Measurements from ENCODE around the gene NECAP2. TPM values are rescaled to one million over a fixed set of nuclear protein-coding genes. Genes with fewer than 3 reads are reported as not detected.
"Not testable (repeated sequence)": the region's sequence is repeated elsewhere in the genome, so short reads cannot be mapped to it uniquely, and the experiment has no call there.

Gene NECAP2
- total RNA-seq, 3 donors from 2014 or later (not counting 1 experiment from before 2014, with no cell fraction given) = 62.1 to 73.1 (median 73.0) TPM

DNA sequence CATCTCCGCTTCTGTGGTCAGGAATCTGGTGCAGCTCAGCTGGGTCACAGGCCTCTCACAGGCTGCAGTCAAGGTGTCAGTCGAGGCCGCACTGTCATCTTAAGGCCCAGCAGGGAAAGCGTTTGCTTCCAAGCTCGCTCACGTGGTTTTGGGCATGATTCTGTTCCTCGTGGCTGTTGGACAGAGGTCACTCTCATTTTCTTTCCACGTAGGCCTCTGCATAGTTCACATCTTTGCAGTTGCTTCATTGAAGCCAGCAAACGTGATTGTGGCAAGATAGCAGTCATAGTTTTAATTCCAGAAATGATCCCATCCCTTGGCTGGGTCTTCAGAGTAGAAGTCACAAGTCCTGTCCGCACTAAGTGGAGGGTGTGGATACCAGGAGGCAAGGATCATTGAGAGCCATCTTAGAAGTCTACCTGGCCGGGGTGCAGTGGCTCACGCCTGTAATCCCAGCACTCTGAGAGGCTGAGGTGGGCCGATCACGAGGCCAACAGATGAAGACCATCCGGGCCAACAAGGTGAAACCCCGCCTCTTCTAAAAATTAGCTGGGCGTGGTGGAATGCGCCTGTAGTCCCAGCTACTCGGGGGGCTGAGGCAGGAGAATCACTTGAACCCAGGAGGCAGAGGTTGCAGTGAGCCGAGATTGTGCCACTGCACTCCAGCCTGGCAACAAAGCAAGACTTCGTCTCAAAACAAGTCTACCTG lies 24.5 kb downstream of the NECAP2 start:
- Histone ChIP-seq H3K27ac (ENCODE audit: low read length) (no peak overlapping the region), H3K4me3 (ENCODE audit: low read length) (no peak overlapping the region), H3K9me3 (ENCODE audit: control insufficient read depth, insufficient read depth, low read length) (no peaks in the 10 kb centered on the region), H3K36me3 (ENCODE audit: control insufficient read depth, insufficient read depth, low read length) (peaks cover 26% of the 10 kb centered on the region), H3K27me3 (ENCODE audit: control insufficient read depth, insufficient read depth, low read length) (no peaks in the 10 kb centered on the region), H3K4me1 (ENCODE audit: control insufficient read depth, insufficient read depth, low read length) (no peaks in the 10 kb centered on the region)
- Mint-ChIP-seq H3K4me3 (no peak overlapping the region), H3K36me3 (no peaks in the 10 kb centered on the region), H3K27ac (no peak overlapping the region), H3K4me1 (no peaks in the 10 kb centered on the region), H3K27me3 (ENCODE audit: low read depth in 2 of 2) (no peaks in the 10 kb centered on the region), H3K9me3 (no peaks in the 10 kb centered on the region)
- WGBS (ENCODE audit: insufficient coverage) = 96% methylated on average over 21 of the region's 21 CpGs
- no peak for ATAC-seq
- no peak for DNase-seq
- intact Hi-C loops (cut with micrococcal nuclease) = no loop called here
- TF ChIP-seq, protein P1, sequence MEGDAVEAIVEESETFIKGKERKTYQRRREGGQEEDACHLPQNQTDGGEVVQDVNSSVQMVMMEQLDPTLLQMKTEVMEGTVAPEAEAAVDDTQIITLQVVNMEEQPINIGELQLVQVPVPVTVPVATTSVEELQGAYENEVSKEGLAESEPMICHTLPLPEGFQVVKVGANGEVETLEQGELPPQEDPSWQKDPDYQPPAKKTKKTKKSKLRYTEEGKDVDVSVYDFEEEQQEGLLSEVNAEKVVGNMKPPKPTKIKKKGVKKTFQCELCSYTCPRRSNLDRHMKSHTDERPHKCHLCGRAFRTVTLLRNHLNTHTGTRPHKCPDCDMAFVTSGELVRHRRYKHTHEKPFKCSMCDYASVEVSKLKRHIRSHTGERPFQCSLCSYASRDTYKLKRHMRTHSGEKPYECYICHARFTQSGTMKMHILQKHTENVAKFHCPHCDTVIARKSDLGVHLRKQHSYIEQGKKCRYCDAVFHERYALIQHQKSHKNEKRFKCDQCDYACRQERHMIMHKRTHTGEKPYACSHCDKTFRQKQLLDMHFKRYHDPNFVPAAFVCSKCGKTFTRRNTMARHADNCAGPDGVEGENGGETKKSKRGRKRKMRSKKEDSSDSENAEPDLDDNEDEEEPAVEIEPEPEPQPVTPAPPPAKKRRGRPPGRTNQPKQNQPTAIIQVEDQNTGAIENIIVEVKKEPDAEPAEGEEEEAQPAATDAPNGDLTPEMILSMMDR (IDR thresholded peaks at IDR 0.05) = no peak

DNA sequence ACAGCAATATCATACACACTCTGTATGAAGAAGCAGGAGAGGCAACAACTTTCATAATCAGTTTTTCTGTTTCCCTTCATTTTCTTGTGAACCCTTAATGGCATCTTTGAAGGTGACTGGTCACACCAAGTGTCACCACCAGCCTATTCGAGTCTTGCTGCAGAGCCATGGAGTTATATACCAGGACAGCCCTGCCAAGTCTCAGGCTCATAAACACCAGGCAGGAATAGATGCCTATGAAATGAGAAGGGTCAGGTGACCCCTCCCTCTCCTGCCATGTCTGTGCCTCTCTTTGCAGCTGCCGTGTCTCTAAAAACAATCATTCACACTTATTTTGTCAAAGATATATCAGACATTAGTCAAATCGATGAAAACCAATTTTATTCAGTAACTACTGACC lies 28.0 kb downstream of the NECAP2 start:
- H3K4me1 Mint-ChIP-seq = peaks cover 0 to 7% of the 10 kb centered on the region in 2 donors
- Histone ChIP-seq H3K27me3 (ENCODE audit: control insufficient read depth, insufficient read depth, low read length) (no peaks in the 10 kb centered on the region), H3K4me3 (ENCODE audit: low read length) (no peak overlapping the region), H3K27ac (ENCODE audit: low read length) (no peak overlapping the region), H3K9me3 (ENCODE audit: control insufficient read depth, insufficient read depth, low read length) (no peaks in the 10 kb centered on the region), H3K36me3 (ENCODE audit: control insufficient read depth, insufficient read depth, low read length) (peaks cover 12% of the 10 kb centered on the region), H3K4me1 (ENCODE audit: control insufficient read depth, insufficient read depth, low read length) (no peaks in the 10 kb centered on the region)
- no peak overlapping the region for H3K4me3 Mint-ChIP-seq
- H3K9me3 Mint-ChIP-seq = no peaks in the 10 kb centered on the region
- H3K36me3 Mint-ChIP-seq = peaks cover 12% of the 10 kb centered on the region
- TF ChIP-seq, protein P1 (IDR thresholded peaks at IDR 0.05) = no peak
- no peak for DNase-seq
- intact Hi-C loops (cut with micrococcal nuclease) = no loop called here
- WGBS (ENCODE audit: insufficient coverage) = 85% methylated on average over 3 of the region's 3 CpGs
- no peak for ATAC-seq
- H3K27ac Mint-ChIP-seq = no peak overlapping the region
- no peaks in the 10 kb centered on the region for H3K27me3 Mint-ChIP-seq (ENCODE audit: low read depth in 2 of 2)

DNA sequence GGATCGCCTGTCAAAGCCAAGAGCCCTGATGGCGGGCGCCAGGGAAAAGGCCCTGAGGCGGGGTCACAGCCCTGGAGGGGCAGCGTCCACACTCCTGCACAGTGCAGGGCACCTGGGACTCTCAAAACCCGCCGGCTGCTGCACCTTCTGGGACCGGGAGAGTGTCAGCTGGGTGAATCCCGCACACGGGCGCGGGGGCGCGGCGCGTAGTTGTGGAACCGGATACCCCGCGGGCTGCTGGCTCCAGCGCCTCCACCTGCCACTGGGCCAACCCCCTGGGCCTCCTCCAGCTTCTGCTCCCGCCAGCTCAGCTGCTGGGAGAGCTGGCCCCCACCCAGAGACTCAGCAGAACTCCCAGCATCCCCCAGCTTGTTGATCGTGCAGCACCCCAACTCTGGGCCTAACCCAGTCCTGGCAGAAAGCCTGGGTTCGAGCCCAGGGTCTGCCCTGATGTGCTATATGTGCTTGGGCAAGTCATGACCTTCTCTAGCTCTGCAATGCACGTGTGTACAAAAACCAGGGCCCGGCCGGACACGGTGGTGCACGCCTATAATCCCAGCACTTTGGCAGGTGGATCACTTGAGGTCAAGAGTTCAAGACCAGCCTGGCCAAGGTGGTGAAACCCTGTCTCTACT lies 33.8 kb downstream of the NECAP2 start:
- H3K9me3 ChIP-seq (ENCODE audit: control insufficient read depth, insufficient read depth, low read length) = no peaks in the 10 kb centered on the region
- no peaks in the 10 kb centered on the region for H3K9me3 Mint-ChIP-seq
- peaks cover 17% of the 10 kb centered on the region for H3K36me3 Mint-ChIP-seq

DNA sequence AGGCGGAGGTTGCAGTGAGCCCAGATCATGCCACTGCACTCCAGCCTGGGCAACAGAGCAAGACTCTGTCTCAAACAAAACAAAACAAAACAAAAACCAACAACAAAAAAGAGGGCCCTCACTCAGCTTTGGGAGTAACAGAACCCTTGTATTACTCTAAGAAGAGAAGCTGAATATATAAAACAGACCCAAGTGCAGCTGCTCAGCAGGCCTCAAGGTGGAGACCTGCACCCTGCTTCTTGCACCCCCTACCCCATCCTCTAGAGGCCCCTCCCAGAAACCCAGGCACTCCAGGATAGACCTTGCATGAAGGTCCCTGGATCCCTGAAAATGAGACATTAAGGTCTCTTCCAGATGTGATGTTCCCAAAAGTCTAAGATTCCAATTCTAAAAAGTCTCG lies 34.4 kb downstream of the NECAP2 start:
- H3K27ac Mint-ChIP-seq; H3K4me1 ChIP-seq (ENCODE audit: control insufficient read depth, insufficient read depth, low read length); H3K9me3 ChIP-seq (ENCODE audit: control insufficient read depth, insufficient read depth, low read length); H3K4me1 Mint-ChIP-seq; H3K4me3 ChIP-seq (ENCODE audit: low read length); H3K27me3 ChIP-seq (ENCODE audit: control insufficient read depth, insufficient read depth, low read length); H3K27me3 Mint-ChIP-seq (ENCODE audit: low read depth in 2 of 2); DNase-seq; H3K9me3 Mint-ChIP-seq; H3K4me3 Mint-ChIP-seq; ATAC-seq; H3K27ac ChIP-seq (ENCODE audit: low read length); intact Hi-C loops (cut with micrococcal nuclease): not testable (repeated sequence)
- WGBS (ENCODE audit: insufficient coverage) = no CpG with 5 or more reads among the region's 2 CpGs
- H3K36me3 Mint-ChIP-seq = peaks cover 17% of the 10 kb centered on the region
- peaks cover 39% of the 10 kb centered on the region for H3K36me3 ChIP-seq (ENCODE audit: control insufficient read depth, insufficient read depth, low read length)

More for the DNA sequence above, 33.8 kb downstream of the NECAP2 start:
- WGBS (ENCODE audit: insufficient coverage) = 98% methylated on average over 28 of the region's 28 CpGs
- no peak overlapping the region for H3K4me3 Mint-ChIP-seq
- Histone ChIP-seq H3K4me1 (ENCODE audit: control insufficient read depth, insufficient read depth, low read length) (no peaks in the 10 kb centered on the region), H3K27me3 (ENCODE audit: control insufficient read depth, insufficient read depth, low read length) (no peaks in the 10 kb centered on the region), H3K27ac (ENCODE audit: low read length) (no peak overlapping the region), H3K4me3 (ENCODE audit: low read length) (no peak overlapping the region), H3K36me3 (ENCODE audit: control insufficient read depth, insufficient read depth, low read length) (peaks cover 38% of the 10 kb centered on the region)
- no peaks in the 10 kb centered on the region for H3K27me3 Mint-ChIP-seq (ENCODE audit: low read depth in 2 of 2)
- DNase-seq (no peak), ATAC-seq (no peak)
- H3K4me1 Mint-ChIP-seq = peaks cover 0 to 8% of the 10 kb centered on the region in 2 donors
- intact Hi-C loops (cut with micrococcal nuclease) = no loop called here
- H3K27ac Mint-ChIP-seq = no peak overlapping the region
- TF ChIP-seq, protein P1 (IDR thresholded peaks at IDR 0.05) = no peak

DNA sequence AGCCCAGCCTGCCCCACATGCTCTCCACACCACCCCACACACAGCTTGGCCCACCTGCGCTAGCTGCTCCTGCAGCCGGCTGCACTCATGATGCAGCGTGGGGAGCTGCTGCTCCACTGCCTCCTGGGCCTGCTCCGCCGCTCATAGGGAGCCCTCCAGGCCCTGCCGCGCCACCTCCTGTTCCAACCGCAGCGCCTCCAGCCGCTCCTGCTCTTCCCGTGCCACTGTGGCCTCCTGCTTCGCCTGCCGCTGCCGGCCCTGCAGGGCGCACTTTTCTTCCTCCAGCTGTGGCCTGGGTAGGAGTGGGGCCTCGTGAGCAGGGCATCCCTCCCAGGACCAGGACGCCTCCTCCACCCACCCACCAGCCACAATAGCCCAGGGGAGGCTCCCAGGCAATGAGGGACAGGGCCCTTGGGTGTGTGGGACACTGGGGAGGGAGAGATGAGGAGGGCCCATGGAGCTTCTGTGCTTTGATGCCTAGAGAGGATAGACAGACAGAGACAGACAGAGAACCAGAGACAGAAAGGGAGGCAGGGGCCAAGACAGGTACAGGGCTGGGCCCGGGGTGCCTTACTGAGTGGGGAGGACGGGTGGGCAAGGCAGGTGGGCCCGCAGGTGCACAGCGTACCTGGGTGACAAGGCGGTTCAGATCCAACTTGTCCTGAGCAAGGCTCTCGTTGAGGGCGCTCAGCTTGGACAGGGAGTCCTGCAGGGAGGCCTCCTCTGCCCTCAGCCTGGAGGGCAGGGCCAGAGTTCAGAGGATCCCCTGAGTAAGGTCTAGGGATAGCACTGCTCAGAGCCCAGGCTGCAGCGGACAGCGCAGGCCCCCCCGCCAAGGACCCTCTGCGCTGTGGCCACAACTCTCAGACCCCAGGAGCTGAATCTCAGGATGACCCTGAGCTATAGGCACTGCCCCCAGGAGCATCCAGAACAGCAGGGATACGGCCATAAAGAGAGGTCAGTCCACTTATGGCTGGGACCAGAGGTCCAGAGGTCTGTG lies 35.5 kb downstream of the NECAP2 start:
- H3K27ac ChIP-seq (ENCODE audit: low read length); intact Hi-C loops (cut with micrococcal nuclease); H3K4me3 Mint-ChIP-seq; H3K27ac Mint-ChIP-seq; H3K9me3 ChIP-seq (ENCODE audit: control insufficient read depth, insufficient read depth, low read length); H3K4me1 Mint-ChIP-seq; H3K4me1 ChIP-seq (ENCODE audit: control insufficient read depth, insufficient read depth, low read length); H3K9me3 Mint-ChIP-seq; H3K27me3 ChIP-seq (ENCODE audit: control insufficient read depth, insufficient read depth, low read length); DNase-seq; H3K4me3 ChIP-seq (ENCODE audit: low read length); ATAC-seq; H3K27me3 Mint-ChIP-seq (ENCODE audit: low read depth in 2 of 2): not testable (repeated sequence)
- peaks cover 46% of the 10 kb centered on the region for H3K36me3 ChIP-seq (ENCODE audit: control insufficient read depth, insufficient read depth, low read length)
- 94% methylated on average over 23 of the region's 29 CpGs for WGBS (ENCODE audit: insufficient coverage)
- peaks cover 17% of the 10 kb centered on the region for H3K36me3 Mint-ChIP-seq

Measured in natural killer cell (primary cell).